Mesothelial cell of epicardium (in vitro differentiated cells): ENCODE measurements around the gene CARD18. TPM values are rescaled to one million over a fixed set of nuclear protein-coding genes. Genes with fewer than 3 reads are reported as not detected.
"Not testable (repeated sequence)": the region's sequence is repeated elsewhere in the genome, so short reads cannot be mapped to it uniquely, and the experiment has no call there.

Experiments
- DNase-seq, 2 experiments: peaks; one replicate each; pipeline ENCODE4 v3.0.0; 2021; ENCODE audit warnings: low spot score in 2 of 2; ENCODE audit not compliant: unreplicated experiment in 2 of 2
- H3K27ac Mint-ChIP-seq: 2 replicates; pipeline ENCODE4 v1.8.0; 2021; ENCODE audit warnings: mixed read lengths
- H3K27me3 Mint-ChIP-seq: 2 replicates; pipeline ENCODE4 v1.8.0; 2021; ENCODE audit warnings: low read depth, mixed read lengths
- H3K36me3 Mint-ChIP-seq: 2 replicates; pipeline ENCODE4 v1.8.0; 2021; ENCODE audit warnings: mixed read lengths
- H3K4me1 Mint-ChIP-seq: 2 replicates; pipeline ENCODE4 v1.8.0; 2021; ENCODE audit warnings: mixed read lengths
- H3K4me3 Mint-ChIP-seq: 2 replicates; pipeline ENCODE4 v1.8.0; 2021; ENCODE audit warnings: mild to moderate bottlenecking, moderate library complexity, mixed read lengths
- H3K9me3 Mint-ChIP-seq: 2 replicates; pipeline ENCODE4 v1.8.0; 2021; ENCODE audit warnings: mixed read lengths
- CTCF ChIP-seq: fragments of 200-600 bp; sonication (generic); IDR thresholded peaks from one replicate; pipeline ENCODE4 v1.5.0; 2021; ENCODE audit warnings: antibody characterized with exemption; ENCODE audit not compliant: unreplicated experiment
- total RNA-seq: library from RNA; stranded (reverse); gene quantifications from 3 replicates; pipeline ENCODE4 v1.2.1, GENCODE V29; 2021

CARD18 gene
- total RNA-seq, 1 donor from 2014 or later, result not detected

GRCh38 chr11:105106140-105106539 lies 33.4 kb downstream of the CARD18 start:
- H3K36me3 Mint-ChIP-seq, result peaks cover 5% of the 10 kb centered on the region
- H3K9me3 Mint-ChIP-seq, result peaks cover 14% of the 10 kb centered on the region
- H3K4me3 Mint-ChIP-seq, result no peak overlapping the region

GRCh38 chr11:105104292-105104691 lies 35.3 kb downstream of the CARD18 start:
- H3K27me3 Mint-ChIP-seq, result no peaks in the 10 kb centered on the region
- TF ChIP-seq CTCF, result no peak
- H3K4me1 Mint-ChIP-seq, result peaks cover 13% of the 10 kb centered on the region
- peaks cover 5% of the 10 kb centered on the region for H3K36me3 Mint-ChIP-seq
- no peak for DNase-seq
- peaks cover 18% of the 10 kb centered on the region for H3K9me3 Mint-ChIP-seq
- H3K4me3 Mint-ChIP-seq, result no peak overlapping the region
- H3K27ac Mint-ChIP-seq, result no peak overlapping the region

More at GRCh38 chr11:105106140-105106539, 33.4 kb downstream of the CARD18 start:
- Mint-ChIP-seq H3K27ac (no peak overlapping the region), H3K27me3 (no peaks in the 10 kb centered on the region), H3K4me1 (peaks cover 29% of the 10 kb centered on the region)
- no peak for TF ChIP-seq CTCF
- no peak for DNase-seq

GRCh38 chr11:105103336-105103735 lies 36.2 kb downstream of the CARD18 start:
- Mint-ChIP-seq H3K4me1 (peaks cover 6% of the 10 kb centered on the region), H3K27ac (no peak overlapping the region), H3K4me3 (no peak overlapping the region), H3K27me3 (no peaks in the 10 kb centered on the region), H3K36me3 (peaks cover 5% of the 10 kb centered on the region), H3K9me3 (peaks cover 25% of the 10 kb centered on the region)
- TF ChIP-seq CTCF, result no peak
- DNase-seq, result no peak

- H3K9me3 Mint-ChIP-seq, result peaks cover 25% of the 10 kb centered on the region
- H3K4me1 Mint-ChIP-seq, H3K27ac Mint-ChIP-seq, H3K36me3 Mint-ChIP-seq, DNase-seq, H3K4me3 Mint-ChIP-seq, H3K27me3 Mint-ChIP-seq: not testable (repeated sequence)
Observed at GRCh38 chr11:105102079-105102581, 37.4 kb downstream of the CARD18 start.

GRCh38 chr11:105100981-105101630 lies 38.5 kb downstream of the CARD18 start:
- H3K27ac Mint-ChIP-seq, result no peak overlapping the region
- peaks cover 5% of the 10 kb centered on the region for H3K36me3 Mint-ChIP-seq
- H3K9me3 Mint-ChIP-seq, result peaks cover 25% of the 10 kb centered on the region
- no peaks in the 10 kb centered on the region for H3K4me1 Mint-ChIP-seq
- DNase-seq, result no peak
- TF ChIP-seq CTCF, result no peak
- H3K27me3 Mint-ChIP-seq, result no peaks in the 10 kb centered on the region
- H3K4me3 Mint-ChIP-seq, result no peak overlapping the region

- no peaks in the 10 kb centered on the region for H3K4me1 Mint-ChIP-seq
- no peak overlapping the region for H3K4me3 Mint-ChIP-seq
- no peaks in the 10 kb centered on the region for H3K27me3 Mint-ChIP-seq
- no peak overlapping the region for H3K27ac Mint-ChIP-seq
- no peak for TF ChIP-seq CTCF
- no peak for DNase-seq
- H3K36me3 Mint-ChIP-seq, result peaks cover 4% of the 10 kb centered on the region
- peaks cover 23% of the 10 kb centered on the region for H3K9me3 Mint-ChIP-seq
Observed at GRCh38 chr11:105100206-105100605, 39.4 kb downstream of the CARD18 start.

GRCh38 chr11:105099594-105099993 lies 40.0 kb downstream of the CARD18 start:
- DNase-seq, H3K36me3 Mint-ChIP-seq, H3K27me3 Mint-ChIP-seq, H3K4me3 Mint-ChIP-seq, H3K4me1 Mint-ChIP-seq, H3K27ac Mint-ChIP-seq: not testable (repeated sequence)
- peaks cover 17% of the 10 kb centered on the region for H3K9me3 Mint-ChIP-seq
